SK-N-SH (cell line): ENCODE results near the gene CUBN. TPM values are rescaled to one million over a fixed set of nuclear protein-coding genes. Genes with fewer than 3 reads are reported as not detected.

ENCODE experiments used
- CTCF ChIA-PET: fragments of 300-600, 350-600 bp; formaldehyde crosslinking; extraction: SDS; loops from one replicate; lab custom pipeline; 2021; lab: Yijun Ruan, JAX
- POLR2A ChIA-PET: fragments of 350-600 bp; sonication (Branson Sonifier 250); formaldehyde crosslinking; extraction: SDS; loops from one replicate; lab custom pipeline; 2020; ENCODE audit warnings: antibody characterized with exemption, inconsistent platforms; lab: Yijun Ruan, JAX
- DNase-seq: peaks from one replicate; pipeline ENCODE4 v3.0.0; 2012
- H2AFZ ChIP-seq: fragments of 200-600 bp; sonication (generic); 2 replicates; pipeline ENCODE4 v1.8.1; 2016; ENCODE audit warnings: antibody characterized with exemption, mild to moderate bottlenecking, low read depth
- H3F3A ChIP-seq: fragments of 200-600 bp; sonication (generic); replicated peaks from 2 replicates; pipeline ENCODE3; 2016; ENCODE audit warnings: antibody characterized with exemption, mild to moderate bottlenecking; ENCODE audit not compliant: insufficient read depth
- H3K27ac ChIP-seq, 2 experiments: fragments of 200-500 bp in 1 of 2; fragments of 200-600 bp in 1 of 2; sonication (Bioruptor generic) in 1 of 2; sonication (generic), shearing (Covaris generic) in 1 of 2; 2 replicates each; pipeline versions ENCODE4 v1.5.1 to v1.6.1; 2014 to 2016; ENCODE audit warnings: low read depth in 2 of 2, inconsistent platforms in 1 of 2, low read length in 1 of 2, mild to moderate bottlenecking in 1 of 2, mixed read lengths in 1 of 2
- H3K27me3 ChIP-seq: fragments of 200-600 bp; sonication (generic), shearing (Covaris generic); 2 replicates; pipeline ENCODE4 v1.6.1; 2016; ENCODE audit warnings: mixed run types; ENCODE audit not compliant: insufficient read depth
- H3K36me3 ChIP-seq, 2 experiments: fragments of 200-500 bp in 1 of 2; fragments of 200-600 bp in 1 of 2; sonication (Bioruptor generic) in 1 of 2; sonication (generic) in 1 of 2; replicated peaks in 1 of 2; 2 replicates each; pipeline versions ENCODE3 to v1.5.1; 2014 to 2016; ENCODE audit warnings: low read length in 1 of 2, mild to moderate bottlenecking in 1 of 2; ENCODE audit not compliant: insufficient read depth in 2 of 2, control insufficient read depth in 1 of 2
- H3K4me1 ChIP-seq, 2 experiments: fragments of 200-500 bp in 1 of 2; fragments of 200-600 bp in 1 of 2; sonication (Bioruptor generic) in 1 of 2; sonication (generic), shearing (Covaris generic) in 1 of 2; 2 replicates each; pipeline versions ENCODE4 v1.5.1 to v1.6.1; 2014 to 2016; ENCODE audit warnings: low read depth in 1 of 2, low read length in 1 of 2, mixed run types in 1 of 2; ENCODE audit not compliant: insufficient read depth in 2 of 2, control insufficient read depth in 1 of 2
- H3K4me2 ChIP-seq: fragments of 200-600 bp; sonication (generic), shearing (Covaris generic); 2 replicates; pipeline ENCODE4 v1.6.1; 2017; ENCODE audit warnings: mixed run types
- H3K4me3 ChIP-seq, 2 experiments: fragments of 200-500 bp in 1 of 2; fragments of 200-600 bp in 1 of 2; sonication (Bioruptor generic) in 1 of 2; sonication (generic), shearing (Covaris generic) in 1 of 2; 2 replicates each; pipeline versions ENCODE4 v1.5.1 to v1.8.1; 2014 to 2016; ENCODE audit warnings: low read depth in 2 of 2, inconsistent platforms in 1 of 2, low read length in 1 of 2, mild to moderate bottlenecking in 1 of 2, mixed read lengths in 1 of 2, moderate library complexity in 1 of 2
- H3K79me2 ChIP-seq: fragments of 200-600 bp; sonication (generic); 2 replicates; pipeline ENCODE4 v1.8.1; 2017; ENCODE audit warnings: mild to moderate bottlenecking; ENCODE audit not compliant: insufficient read depth
- H3K9ac ChIP-seq: fragments of 200-600 bp; sonication (generic); 2 replicates; pipeline ENCODE4 v1.6.1; 2017; ENCODE audit warnings: mixed run types
- H3K9me2 ChIP-seq: fragments of 200-600 bp; sonication (generic); 2 replicates; pipeline ENCODE4 v1.6.1; 2017; ENCODE audit warnings: mixed run types
- H3K9me3 ChIP-seq: fragments of 200-600 bp; sonication (generic); 2 replicates; pipeline ENCODE4 v1.6.1; 2017; ENCODE audit warnings: mixed run types, mild to moderate bottlenecking, moderate library complexity
- H4K20me1 ChIP-seq: fragments of 200-600 bp; sonication (generic); 2 replicates; pipeline ENCODE4 v1.6.1; 2017; ENCODE audit warnings: mild to moderate bottlenecking, mixed run types; ENCODE audit not compliant: insufficient read depth
- CHD2 ChIP-seq: fragments of 150-350 bp; IDR thresholded peaks from 2 replicates; pipeline ENCODE4 v1.6.1; 2018; ENCODE audit warnings: low read length; ENCODE audit not compliant: partially characterized antibody
- ELF1 ChIP-seq: IDR thresholded peaks from 2 replicates; pipeline ENCODE4 v1.4.0; 2012
- FOSL2 ChIP-seq: IDR thresholded peaks from 2 replicates; pipeline ENCODE4 v1.4.0; 2012; ENCODE audit warnings: low read depth, mild to moderate bottlenecking, moderate library complexity, borderline replicate concordance
- FOXM1 ChIP-seq: IDR thresholded peaks from 2 replicates; pipeline ENCODE4 v1.4.0; 2012; ENCODE audit warnings: low read depth, mild to moderate bottlenecking
- JUND ChIP-seq: IDR thresholded peaks from 2 replicates; pipeline ENCODE4 v1.4.0; 2012
- MXI1 ChIP-seq: IDR thresholded peaks from 2 replicates; pipeline ENCODE4 v1.6.1; 2012; ENCODE audit warnings: mild to moderate bottlenecking, low read depth, low read length, improper control_type of control experiment
- RCOR1 ChIP-seq: fragments of 150-350 bp; IDR thresholded peaks from 2 replicates; pipeline ENCODE4 v1.6.1; 2017; ENCODE audit warnings: antibody characterized with exemption, low read length
- RFX5 ChIP-seq: IDR thresholded peaks from 2 replicates; pipeline ENCODE4 v1.6.1; 2012; ENCODE audit warnings: mild to moderate bottlenecking, improper control_type of control experiment, low read length
- TCF12 ChIP-seq: IDR thresholded peaks from 2 replicates; pipeline ENCODE4 v1.4.0; 2012
- YY1 ChIP-seq: IDR thresholded peaks from 2 replicates; pipeline ENCODE4 v1.4.0; 2012; ENCODE audit warnings: low read depth, mild to moderate bottlenecking
- WGBS: methylation state at CpG from one replicate; pipeline ENCODE4 v1.1.6; 2017; ENCODE audit warnings: low lambda C conversion rate; 5-methylcytosine and 5-hydroxymethylcytosine counted together
- polyA plus RNA-seq, 3 experiments: library from polyadenylated mRNA; depleted of rRNA; stranded (reverse); fragments of >200 nt; gene quantifications; 2 replicates each; pipeline ENCODE4 v1.2.3, GENCODE V29; 2012
- TF ChIP-seq, protein P1 (sequence below): fragments of 200-600 bp; sonication (generic); IDR thresholded peaks from 2 replicates; pipeline ENCODE4 v1.6.1; 2017; ENCODE audit warnings: antibody characterized with exemption, mild to moderate bottlenecking, moderate library complexity
- TF ChIP-seq, protein P2 (sequence below): fragments of 150-350 bp; IDR thresholded peaks from 2 replicates; pipeline ENCODE4 v1.6.1; 2017; ENCODE audit warnings: antibody characterized with exemption, low read length, low read depth, borderline replicate concordance
- TF ChIP-seq, protein P3 (sequence below): IDR thresholded peaks from 2 replicates; pipeline ENCODE4 v1.6.1; 2012; ENCODE audit warnings: mild to moderate bottlenecking, low read depth, low read length, moderate library complexity
- TF ChIP-seq, protein P4 (sequence below): IDR thresholded peaks from 2 replicates; pipeline ENCODE4 v1.4.0; 2012; ENCODE audit warnings: low read depth

Gene CUBN
- polyA plus RNA-seq, 1 of the 3 experiments (the other 2 are of a cell fraction): 2.4 TPM

DNA sequence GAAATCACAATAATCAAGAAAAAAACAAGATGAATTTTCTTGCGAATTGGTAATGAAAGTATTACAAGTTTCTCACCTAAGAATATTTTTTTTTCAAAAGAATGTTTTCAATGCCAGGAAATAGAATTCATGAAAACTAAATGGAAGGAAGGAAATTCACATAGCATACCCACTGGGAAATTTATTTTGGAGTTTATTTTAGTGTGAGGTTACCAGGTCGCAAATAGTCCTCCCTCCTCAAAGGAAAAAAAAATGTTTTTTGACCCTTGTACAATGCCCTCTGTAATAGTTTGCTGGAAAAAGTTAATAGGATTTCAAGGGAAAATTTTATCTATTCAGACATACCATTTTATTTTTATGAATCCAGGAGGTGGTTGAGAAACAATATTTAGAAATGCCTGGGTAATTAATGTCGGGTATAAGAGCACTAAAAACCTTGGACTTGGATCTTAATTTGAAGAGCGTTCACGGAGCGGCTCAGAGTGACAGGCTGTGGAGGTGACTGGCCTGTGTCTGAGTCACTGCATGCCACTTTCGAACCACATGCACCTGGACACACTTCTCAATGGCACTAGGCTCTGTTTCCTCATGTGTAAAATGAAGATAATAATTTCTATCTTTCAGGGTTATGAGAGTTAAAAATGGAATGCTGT lies 28.2 kb downstream of the CUBN start:
- peaks cover 4% of the 10 kb centered on the region for H3F3A ChIP-seq
- no peaks in the 10 kb centered on the region for H3K27me3 ChIP-seq
- H2AFZ ChIP-seq: no peak overlapping the region
- no peaks in the 10 kb centered on the region for H4K20me1 ChIP-seq
- no peaks in the 10 kb centered on the region; a peak in 1 of 4 replicates for H3K4me1 ChIP-seq
- H3K4me2 ChIP-seq: no peak overlapping the region
- H3K9me2 ChIP-seq: no peaks in the 10 kb centered on the region
- CTCF ChIA-PET: no interaction called here
- peaks cover 0 to 6% of the 10 kb centered on the region in 2 experiments for H3K36me3 ChIP-seq
- no peaks in the 10 kb centered on the region for H3K79me2 ChIP-seq
- POLR2A ChIA-PET: no interaction called here
- no peak overlapping the region for H3K9ac ChIP-seq
- no peak for DNase-seq
- H3K9me3 ChIP-seq: peaks cover 9% of the 10 kb centered on the region
- no peak overlapping the region for H3K4me3 ChIP-seq
- no peak overlapping the region for H3K27ac ChIP-seq
- no peak for TF ChIP-seq RFX5
- no peak for TF ChIP-seq TCF12
- no peak for TF ChIP-seq YY1
- TF ChIP-seq, protein P1, sequence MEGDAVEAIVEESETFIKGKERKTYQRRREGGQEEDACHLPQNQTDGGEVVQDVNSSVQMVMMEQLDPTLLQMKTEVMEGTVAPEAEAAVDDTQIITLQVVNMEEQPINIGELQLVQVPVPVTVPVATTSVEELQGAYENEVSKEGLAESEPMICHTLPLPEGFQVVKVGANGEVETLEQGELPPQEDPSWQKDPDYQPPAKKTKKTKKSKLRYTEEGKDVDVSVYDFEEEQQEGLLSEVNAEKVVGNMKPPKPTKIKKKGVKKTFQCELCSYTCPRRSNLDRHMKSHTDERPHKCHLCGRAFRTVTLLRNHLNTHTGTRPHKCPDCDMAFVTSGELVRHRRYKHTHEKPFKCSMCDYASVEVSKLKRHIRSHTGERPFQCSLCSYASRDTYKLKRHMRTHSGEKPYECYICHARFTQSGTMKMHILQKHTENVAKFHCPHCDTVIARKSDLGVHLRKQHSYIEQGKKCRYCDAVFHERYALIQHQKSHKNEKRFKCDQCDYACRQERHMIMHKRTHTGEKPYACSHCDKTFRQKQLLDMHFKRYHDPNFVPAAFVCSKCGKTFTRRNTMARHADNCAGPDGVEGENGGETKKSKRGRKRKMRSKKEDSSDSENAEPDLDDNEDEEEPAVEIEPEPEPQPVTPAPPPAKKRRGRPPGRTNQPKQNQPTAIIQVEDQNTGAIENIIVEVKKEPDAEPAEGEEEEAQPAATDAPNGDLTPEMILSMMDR: no peak
- no peak for TF ChIP-seq JUND
- no peak for TF ChIP-seq RCOR1
- no peak for TF ChIP-seq MXI1
- TF ChIP-seq, protein P2, sequence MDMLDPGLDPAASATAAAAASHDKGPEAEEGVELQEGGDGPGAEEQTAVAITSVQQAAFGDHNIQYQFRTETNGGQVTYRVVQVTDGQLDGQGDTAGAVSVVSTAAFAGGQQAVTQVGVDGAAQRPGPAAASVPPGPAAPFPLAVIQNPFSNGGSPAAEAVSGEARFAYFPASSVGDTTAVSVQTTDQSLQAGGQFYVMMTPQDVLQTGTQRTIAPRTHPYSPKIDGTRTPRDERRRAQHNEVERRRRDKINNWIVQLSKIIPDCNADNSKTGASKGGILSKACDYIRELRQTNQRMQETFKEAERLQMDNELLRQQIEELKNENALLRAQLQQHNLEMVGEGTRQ: no peak
- TF ChIP-seq ELF1: no peak
- TF ChIP-seq, protein P3, sequence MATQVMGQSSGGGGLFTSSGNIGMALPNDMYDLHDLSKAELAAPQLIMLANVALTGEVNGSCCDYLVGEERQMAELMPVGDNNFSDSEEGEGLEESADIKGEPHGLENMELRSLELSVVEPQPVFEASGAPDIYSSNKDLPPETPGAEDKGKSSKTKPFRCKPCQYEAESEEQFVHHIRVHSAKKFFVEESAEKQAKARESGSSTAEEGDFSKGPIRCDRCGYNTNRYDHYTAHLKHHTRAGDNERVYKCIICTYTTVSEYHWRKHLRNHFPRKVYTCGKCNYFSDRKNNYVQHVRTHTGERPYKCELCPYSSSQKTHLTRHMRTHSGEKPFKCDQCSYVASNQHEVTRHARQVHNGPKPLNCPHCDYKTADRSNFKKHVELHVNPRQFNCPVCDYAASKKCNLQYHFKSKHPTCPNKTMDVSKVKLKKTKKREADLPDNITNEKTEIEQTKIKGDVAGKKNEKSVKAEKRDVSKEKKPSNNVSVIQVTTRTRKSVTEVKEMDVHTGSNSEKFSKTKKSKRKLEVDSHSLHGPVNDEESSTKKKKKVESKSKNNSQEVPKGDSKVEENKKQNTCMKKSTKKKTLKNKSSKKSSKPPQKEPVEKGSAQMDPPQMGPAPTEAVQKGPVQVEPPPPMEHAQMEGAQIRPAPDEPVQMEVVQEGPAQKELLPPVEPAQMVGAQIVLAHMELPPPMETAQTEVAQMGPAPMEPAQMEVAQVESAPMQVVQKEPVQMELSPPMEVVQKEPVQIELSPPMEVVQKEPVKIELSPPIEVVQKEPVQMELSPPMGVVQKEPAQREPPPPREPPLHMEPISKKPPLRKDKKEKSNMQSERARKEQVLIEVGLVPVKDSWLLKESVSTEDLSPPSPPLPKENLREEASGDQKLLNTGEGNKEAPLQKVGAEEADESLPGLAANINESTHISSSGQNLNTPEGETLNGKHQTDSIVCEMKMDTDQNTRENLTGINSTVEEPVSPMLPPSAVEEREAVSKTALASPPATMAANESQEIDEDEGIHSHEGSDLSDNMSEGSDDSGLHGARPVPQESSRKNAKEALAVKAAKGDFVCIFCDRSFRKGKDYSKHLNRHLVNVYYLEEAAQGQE: no peak
- TF ChIP-seq, protein P4, sequence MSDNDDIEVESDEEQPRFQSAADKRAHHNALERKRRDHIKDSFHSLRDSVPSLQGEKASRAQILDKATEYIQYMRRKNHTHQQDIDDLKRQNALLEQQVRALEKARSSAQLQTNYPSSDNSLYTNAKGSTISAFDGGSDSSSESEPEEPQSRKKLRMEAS: no peak
- TF ChIP-seq FOSL2: no peak
- TF ChIP-seq CHD2: no peak
- TF ChIP-seq FOXM1: no peak
- 92% methylated on average over 7 of the region's 7 CpGs for WGBS
